ENCODE results near the gene KCNC4.

The KCNC4 gene

DNA sequence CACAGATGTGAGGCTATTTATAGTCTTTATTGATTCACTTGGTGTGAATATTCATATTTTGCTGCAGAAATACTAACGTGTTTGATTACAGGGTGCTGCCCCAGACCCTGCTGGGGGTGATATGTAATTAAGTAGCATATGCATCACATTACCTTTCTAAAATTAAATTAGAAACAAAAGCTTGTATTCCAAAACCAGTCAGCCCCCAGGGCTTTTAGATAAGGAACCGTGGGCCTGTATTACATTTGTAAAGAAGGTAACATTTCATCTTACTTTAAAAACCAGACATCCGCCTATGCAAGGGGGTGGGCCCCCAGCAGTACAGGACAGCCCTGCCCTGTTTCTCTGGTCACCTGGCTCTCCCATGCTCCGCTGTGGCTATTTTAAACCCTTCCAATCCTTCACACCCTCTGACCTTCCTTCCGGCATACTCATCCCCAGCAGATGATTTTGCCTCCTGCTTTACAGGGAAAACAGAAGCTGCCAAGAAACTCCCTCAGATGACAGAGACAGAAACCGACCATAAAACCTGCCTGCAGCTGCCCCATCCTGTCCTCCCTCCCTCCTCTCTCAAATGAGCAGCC lies 22.0 kb upstream of the KCNC4 start:
- in situ Hi-C loops (cut with HindIII; ENCODE audit: low sequenced_read_pairs): no loop called here

DNA sequence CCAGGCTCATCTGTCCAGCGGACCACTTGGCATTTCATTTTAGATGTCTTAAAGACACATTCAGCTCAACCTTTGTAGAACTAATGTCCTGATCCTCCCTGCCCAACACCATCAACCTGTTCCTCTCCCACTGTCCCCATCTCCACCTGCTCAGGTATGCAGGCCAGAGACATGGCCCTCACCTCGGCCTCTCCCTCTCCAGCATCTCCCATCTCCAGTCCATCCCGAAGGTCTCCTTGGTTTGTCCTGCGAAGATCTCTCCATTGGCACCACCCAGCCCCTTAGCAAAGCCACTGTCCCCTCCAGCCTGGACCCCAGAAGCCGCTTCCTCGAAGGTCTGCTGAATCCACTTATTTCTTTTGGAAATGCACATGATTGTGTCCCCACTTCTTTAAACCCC lies 20.9 kb upstream of the KCNC4 start:
- in situ Hi-C loops (cut with HindIII; ENCODE audit: low sequenced_read_pairs): no loop called here

DNA sequence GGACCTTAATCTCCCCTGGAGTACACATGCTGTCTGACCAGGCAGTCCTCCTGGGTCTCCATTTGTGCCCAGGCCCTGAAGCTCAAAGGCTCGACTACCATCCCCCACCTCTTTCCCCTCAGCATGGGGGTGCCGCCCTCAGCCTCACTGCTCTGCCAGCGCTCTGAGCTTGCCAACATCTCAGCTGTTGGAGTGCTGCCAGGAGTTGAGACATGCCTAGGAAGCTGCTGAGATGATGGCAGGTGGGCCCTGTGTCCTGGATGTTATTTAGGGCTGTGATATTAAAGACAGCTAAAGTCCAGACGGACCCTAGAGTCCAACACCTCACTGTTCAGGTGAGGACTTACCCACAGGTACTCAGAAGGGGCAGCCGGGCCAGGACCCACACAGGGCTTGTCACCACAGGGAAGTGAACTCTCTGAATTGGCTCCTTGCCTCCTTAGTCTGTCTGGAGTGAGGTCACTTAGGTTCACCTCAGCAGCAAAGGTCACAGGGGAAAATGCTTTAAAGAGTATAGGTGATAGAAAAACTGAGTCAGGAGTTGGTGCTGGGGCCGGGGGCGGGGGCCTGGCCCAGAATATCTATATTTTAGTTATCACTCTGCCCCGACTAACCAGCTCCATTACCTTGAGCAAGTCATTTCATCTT lies 19.7 kb upstream of the KCNC4 start:
- in situ Hi-C loops (cut with HindIII; ENCODE audit: low sequenced_read_pairs): no loop called here

DNA sequence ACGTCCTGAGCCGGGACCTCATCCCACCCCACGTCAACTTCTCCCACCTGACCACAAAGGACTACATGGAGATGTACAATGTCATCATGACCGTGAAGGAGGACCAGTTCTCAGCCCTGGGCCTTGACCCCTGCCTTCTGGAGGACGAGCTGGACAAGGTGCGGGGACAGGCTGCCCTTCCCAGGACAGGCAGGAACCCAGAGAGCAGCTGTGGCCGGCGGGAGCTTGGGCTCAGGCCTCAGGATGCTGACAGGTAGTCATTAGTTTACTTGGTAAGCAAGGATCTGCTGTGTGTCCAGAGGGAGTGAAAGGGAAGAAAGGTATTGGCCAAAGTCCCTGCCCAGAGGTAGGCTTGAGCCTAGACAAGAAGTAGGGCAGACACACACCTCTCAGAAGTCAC lies 17.6 kb upstream of the KCNC4 start:
- in situ Hi-C loops (cut with HindIII; ENCODE audit: low sequenced_read_pairs): no loop called here

DNA sequence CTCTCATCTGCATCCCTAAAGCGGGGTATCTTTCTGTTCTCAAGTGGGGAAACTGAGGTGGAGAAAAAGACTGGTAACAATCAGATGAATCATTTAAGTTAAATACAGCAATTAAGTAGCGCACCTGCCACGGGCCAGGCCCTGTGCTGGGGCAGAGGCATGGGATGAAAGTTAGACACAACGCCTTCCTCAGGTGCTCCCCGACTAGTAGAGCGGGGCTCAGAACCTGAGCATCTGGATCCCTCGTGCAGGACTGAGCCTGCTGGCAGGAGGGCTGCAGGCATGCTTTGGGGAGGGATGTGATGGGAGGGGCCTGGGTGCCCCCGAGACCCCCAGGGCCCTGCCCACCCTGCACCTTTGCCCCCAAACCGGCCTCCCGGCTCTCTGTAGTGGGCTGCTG lies 14.9 kb upstream of the KCNC4 start:
- in situ Hi-C loops (cut with HindIII; ENCODE audit: low sequenced_read_pairs): no loop called here

DNA sequence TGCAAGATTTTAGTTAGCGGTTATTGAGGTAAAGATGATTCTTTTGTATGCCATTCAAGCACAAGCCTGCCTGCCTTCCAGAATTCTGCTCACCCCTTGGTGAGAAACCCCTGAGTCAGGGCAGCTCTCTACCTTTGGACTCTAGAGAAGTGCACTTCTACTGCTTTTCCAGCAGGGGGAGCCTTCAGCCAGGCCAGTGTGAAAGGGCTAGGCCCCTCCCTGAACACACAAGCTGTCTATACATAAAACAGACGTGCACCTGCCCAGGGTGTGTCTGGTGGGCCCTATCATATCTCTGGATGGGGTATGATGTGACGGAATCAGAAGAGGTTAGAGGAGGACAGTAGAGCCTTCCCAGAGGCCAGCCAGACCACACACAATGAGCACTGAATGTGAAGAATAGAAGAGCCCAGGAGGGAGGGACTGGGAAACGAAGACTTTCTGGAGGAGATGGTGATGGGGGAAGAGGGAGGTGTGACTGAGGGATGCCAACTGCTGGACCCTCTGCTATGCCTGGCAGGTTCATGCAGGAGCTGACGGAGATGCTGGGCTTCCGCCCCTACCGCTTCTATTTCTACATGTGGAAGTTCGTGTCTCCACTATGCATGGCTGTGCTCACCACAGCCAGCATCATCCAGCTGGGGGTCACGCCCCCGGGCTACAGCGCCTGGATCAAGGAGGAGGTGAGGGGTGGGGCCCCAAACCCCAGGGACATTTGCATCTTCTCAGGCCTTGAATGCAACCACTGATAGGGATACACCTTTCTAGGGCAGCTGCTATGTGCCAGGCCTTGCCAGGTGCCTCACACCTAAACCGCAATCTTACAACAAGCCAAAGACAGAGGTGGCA lies 13.0 kb upstream of the KCNC4 start:
- in situ Hi-C loops (cut with HindIII; ENCODE audit: low sequenced_read_pairs): no loop called here

DNA sequence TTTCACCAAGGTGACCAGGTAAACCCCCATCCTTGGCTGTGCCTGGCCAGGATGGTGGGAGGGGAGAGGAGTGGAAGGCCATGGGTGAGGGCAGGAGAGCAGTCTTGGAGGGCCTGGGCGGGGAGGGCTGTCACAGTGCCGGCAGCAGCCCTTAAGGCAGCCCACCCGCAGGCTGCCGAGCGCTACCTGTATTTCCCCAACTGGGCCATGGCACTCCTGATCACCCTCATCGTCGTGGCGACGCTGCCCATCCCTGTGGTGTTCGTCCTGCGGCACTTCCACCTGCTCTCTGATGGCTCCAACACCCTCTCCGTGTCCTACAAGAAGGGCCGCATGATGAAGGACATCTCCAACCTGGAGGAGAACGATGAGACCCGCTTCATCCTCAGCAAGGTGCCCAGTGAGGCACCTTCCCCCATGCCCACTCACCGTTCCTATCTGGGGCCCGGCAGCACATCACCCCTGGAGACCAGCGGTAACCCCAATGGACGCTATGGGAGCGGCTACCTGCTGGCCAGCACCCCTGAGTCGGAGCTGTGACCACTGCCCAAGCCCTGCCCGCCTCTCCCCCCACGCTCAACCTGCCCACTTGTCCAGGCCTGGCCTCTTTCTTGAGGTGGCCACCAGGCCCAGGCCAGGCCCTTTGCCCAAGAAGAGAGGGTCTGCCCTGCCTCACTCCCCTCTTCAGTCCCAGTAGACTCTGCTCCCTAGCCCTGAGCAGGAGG lies 12.0 kb upstream of the KCNC4 start:
- in situ Hi-C loops (cut with HindIII; ENCODE audit: low sequenced_read_pairs): no loop called here

DNA sequence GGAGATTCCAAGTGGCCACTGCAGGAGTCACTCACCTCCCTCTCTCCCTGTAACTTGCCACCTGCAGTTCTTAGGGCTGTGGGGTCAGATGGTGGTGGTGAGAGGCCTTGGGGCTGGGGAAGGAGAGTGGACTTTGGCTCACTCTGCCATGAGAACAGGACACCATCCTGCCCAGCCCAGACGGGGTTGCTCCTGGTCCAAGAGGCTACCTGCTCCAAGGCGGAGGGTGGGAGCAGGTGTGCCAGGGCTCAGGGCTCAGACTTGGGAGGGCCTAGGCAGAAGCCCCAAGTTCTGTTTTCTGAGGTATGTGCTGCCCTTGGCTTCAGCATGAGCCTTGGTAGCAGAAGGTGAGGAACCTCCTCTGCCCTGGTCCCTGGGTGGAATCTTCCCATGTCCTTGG lies 11.4 kb upstream of the KCNC4 start:
- in situ Hi-C loops (cut with HindIII; ENCODE audit: low sequenced_read_pairs): no loop called here

DNA sequence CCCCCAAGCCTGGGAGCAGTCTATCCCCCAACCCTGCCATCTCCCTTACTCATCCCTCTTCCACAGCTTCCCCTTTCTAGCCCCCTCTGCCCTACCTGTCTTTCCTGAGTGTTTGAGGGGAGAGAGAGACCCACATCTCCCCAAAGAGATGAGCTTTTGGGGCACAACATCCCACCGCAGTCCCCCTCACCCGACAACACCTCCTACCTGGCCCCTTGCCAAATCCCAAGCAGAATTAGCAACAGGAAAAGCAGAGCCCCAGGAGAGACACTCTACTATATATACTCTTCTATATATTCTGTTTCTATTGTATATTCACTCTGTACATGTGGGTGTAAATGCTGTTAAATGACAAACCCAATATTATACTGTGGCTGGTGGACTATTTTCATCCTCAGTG lies 9.9 kb upstream of the KCNC4 start:
- in situ Hi-C loops (cut with HindIII; ENCODE audit: low sequenced_read_pairs): no loop called here

DNA sequence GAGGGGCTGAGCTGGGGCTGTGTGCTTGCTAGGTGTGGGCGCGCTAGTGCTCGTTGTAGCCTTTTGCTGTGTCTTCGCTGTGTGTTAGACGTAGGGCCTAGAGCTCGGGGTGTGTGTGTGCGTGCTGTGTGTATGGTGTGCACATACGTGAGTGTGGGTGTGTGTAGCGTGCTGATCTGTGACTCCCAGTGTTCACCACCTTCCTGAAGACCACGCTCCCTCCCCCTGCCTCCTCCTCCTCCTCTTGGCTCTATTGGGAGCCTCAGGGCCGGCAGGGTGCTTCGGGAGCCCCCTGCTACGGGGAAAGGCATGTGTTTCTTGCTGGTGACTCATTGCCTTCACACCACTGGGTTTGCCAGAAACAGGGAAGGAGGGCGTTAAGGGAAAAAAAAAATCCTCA lies 9.4 kb upstream of the KCNC4 start:
- in situ Hi-C loops (cut with HindIII; ENCODE audit: low sequenced_read_pairs): no loop called here

DNA sequence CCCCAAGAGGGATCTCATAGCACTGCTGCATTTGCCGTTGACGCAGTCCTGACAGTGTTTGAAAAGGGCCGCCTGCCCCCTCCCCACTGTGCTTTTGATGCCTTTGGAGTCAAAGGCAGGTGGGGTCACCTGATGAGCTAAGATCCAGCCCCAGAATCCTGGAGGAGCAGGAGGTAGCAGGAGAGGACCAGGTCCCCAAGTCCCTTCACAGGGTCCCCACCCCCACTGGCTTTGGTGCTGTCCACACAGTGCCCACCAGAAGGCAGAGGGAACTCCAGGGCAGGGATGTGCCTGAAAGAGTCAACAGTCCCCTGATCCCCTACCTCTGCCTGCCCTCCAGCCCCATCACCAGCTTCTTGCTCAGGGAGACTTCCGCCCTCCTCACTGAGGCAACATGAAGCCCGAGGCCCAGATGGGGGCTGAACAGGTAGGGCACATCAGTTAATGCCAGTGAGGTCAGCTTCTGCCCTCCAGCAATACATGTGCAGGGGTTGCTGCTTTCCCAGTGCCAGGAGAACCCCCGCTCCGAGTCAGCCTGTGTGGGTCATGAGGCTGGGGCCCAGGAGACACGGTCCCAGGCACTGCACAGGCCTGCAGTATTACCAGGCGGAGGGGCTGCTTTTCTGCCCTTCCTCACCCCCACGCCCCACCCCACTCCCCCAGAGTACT lies 8.8 kb upstream of the KCNC4 start:
- in situ Hi-C loops (cut with HindIII; ENCODE audit: low sequenced_read_pairs): no loop called here

DNA sequence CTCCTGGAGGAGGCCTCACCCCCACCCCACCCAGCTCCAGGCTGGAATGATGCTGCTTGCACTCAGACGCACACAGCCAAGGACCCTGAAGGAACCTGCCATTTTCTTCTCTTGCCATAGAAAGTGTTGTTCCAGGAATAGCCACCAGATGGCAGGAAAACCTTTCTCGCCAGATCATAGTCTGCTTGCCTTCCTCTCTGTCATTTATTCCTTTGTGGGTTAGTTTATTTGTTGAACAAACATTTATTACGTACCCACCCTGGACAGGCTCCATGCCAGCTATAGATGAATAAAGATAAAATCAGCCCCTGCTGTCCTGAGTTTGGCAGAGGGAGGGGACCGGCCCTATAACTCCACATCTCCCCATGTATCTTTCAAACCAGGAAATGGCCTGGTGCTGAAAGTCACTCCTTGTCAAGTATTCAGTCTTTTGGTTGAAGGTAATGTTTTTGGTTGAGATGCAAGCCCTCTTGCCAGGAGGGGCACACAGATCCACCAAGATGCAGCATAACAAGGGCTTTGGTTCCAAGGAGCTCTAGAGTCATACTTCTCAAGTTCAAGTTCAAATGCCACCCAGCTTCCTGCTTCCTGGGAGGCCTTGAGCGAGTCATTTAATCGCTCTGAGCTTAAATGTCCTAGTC lies 7.0 kb upstream of the KCNC4 start:
- in situ Hi-C loops (cut with HindIII; ENCODE audit: low sequenced_read_pairs): no loop called here

DNA sequence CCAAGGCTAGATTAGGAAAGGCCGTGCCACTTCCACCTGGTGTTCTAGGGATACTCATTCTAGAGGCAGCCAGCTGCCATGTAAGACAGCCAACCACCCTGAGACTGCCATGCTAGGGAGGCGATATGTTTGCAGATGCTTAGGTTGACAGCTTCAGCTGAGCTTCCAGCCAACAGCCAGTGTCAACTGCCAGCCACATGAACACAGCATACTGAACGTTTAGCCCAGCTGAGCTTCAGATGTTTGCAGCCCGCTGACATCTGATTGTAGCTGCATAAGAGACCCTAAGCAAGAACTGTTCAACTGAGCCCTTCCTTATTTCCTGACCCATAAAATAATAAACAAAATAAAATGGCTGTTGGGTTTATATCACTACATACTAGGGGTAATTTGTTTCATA lies 5.0 kb upstream of the KCNC4 start:
- in situ Hi-C loops (cut with HindIII; ENCODE audit: low sequenced_read_pairs): no loop called here

DNA sequence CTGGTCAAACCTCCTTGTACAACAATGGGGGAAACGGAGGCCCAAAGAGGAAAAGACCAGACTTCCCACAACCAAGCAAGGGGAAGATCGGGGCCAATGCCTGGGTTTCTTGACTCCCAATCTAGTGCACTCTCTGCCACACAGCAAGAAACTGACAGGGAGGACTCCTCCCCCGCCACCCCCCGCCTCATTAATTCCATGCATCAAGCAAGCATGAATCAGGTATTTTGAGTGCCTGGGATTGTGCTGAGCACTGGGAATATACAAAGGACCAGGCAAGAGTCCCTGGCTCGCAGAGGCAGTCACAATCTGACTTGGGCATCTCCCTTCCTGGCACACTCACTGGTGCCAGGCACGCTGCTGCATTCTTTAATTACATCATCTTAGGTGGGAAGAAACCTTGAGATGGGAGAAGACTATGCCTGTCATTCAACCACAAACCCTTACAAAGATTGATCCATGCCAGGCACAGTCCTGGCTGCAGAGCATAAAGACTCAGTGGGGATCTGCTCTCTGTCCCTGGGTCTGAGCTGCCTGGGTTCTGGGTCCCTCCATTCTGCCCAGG lies 4.4 kb upstream of the KCNC4 start:
- in situ Hi-C loops (cut with HindIII; ENCODE audit: low sequenced_read_pairs): no loop called here

DNA sequence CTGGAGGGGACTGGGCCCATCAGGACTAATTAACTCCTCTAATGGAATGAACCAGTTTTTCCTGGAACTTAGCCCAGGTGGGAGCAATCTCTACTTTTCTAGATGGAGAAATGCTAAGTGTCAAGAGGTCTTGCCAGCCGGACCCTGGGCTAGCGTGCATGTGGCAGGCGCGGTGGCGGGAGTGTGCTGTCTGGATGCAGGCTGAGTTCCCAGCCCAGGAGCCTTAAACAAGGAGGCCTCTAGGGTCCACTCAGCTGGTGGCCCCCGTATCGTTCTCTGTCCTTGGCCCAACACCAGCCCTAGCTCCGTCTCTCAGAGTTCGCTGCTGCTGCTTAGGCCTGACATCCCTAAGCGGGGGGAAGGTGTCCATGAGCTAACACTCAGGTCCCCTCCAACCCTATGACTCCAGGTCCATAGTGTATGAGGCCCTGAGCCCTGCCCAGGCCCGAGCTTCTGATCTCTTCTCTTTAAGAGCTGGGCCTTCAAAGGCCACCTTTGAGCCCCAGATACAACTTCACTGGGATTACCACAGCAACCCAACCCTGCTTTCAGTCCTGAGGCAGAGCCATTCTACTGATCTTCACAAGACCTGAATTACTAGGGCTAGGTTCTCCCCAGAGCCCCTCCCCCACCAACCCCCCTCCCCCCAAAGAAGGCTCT lies 3.7 kb upstream of the KCNC4 start:
- in situ Hi-C loops (cut with HindIII; ENCODE audit: low sequenced_read_pairs): no loop called here

DNA sequence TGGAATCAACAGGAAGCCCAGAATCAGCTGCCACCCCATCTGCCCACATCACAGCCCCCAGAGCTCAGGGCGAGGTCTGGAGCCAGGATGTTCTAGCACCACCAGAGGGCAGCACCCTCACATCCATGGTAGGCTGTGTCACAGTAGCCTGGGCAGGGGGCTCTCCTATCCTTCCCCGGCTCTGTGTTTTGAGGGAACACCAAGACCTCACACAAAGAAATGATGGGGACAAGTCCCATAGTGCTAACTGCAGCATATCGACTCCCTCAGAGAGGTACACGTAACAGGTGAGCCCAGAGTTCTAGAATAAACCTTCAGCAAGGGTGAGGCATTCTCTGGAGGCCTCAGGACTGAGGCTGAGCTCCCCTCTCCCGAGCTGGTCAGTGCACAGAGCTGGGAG lies 2.3 kb upstream of the KCNC4 start:
- in situ Hi-C loops (cut with HindIII; ENCODE audit: low sequenced_read_pairs): no loop called here

DNA sequence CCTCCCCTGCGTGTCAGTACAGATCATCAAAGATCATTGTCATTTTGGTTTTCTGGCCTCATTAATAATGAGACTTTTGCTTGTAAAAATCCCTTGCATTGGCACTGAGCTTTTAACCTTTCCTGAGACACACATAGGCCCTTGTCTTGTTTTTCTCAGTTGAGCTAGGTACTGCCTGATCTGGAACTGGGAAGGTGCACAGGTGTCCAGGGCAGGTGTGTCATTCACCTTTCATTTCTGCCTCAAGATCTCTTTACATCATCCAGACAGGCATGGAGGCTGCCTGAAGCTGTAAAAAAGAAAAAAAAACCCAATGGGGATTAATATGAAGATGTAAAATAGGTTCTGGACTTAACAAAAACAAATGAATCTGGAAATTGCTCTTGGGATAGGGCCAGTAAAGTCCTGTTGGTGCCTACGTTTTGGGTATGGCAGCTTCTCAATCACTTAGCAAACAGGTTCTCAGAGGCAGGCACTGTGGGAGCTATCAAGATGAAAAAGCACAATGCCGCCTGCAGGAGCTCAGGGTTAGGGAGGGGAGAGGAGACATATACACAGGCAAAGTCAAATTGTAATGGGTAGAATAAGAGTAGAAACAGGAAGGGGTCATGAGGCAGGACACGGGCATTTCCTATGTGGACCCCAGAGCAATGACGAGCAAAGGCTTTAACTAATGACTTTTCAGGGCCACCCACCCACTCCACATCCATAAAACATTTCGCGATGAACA lies 1.0 kb upstream of the KCNC4 start:
- in situ Hi-C loops (cut with HindIII; ENCODE audit: low sequenced_read_pairs): no loop called here

DNA sequence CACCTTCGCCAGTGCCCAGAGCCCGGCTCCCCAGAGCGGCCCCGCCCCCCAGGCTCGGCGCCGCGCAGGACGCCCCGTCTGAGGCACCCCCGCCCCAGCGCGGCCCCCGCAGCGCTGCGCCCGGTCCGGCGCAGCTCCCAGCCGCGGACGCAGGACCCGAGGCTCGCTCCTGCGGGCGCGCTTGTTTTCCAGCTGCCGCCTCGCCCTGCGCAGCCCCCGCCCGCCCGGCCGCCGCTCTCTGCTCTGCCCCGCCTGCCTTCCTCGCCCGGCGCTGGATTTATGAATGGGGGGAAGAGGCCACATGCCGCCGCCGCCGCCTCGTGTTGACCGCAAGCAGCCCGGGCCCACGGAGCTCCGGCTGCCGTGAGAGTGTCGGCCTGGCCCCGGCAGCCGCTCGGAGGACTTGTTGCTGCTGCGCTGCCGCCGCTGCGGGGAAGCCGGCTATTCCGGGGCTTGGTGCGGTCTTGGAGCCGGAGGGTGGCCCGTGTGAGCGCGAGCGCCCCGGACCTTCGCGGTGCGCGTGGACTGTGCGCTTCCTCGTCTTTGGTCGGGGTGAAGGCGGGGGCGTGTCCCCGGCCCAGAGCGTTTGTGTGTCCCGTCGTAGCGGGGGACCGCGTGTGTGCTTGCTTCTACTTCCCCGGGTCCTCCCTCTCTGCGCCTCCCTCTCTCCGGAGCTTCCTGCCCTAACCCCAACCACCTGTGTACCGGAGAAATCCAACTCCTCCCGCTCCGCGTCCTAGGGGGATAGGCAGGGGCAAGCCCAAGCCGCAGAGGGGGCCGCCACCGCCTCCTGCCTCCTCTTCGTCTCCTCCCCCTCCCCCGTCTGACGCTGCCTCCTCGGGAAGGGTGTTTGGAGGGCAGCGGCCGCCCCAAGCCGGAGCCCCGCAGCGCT lies 736 bp downstream of the KCNC4 start:
- in situ Hi-C loops (cut with HindIII; ENCODE audit: low sequenced_read_pairs): no loop called here
